HG02943 (cell line): ENCODE data around the gene SYT17.

Experiments used
- ATAC-seq: cut with Tn5 transposase; IDR thresholded peaks from one replicate; pipeline ENCODE4 v1.9.1; 2021; ENCODE audit warnings: mild to moderate bottlenecking, low read depth, moderate library complexity; ENCODE audit not compliant: unreplicated experiment

Gene SYT17

GRCh38 chr16:19167710-19168370 is at the start of gene SYT17:
Gene SYT17 (plus strand): TSS chr16:19168240. CDS start chr16:19168647, 407 bp downstream.
- no peak for ATAC-seq

GRCh38 chr16:19118938-19119431 is 49.1 kb upstream of the SYT17 start:
- ATAC-seq, result no peak

DNA sequence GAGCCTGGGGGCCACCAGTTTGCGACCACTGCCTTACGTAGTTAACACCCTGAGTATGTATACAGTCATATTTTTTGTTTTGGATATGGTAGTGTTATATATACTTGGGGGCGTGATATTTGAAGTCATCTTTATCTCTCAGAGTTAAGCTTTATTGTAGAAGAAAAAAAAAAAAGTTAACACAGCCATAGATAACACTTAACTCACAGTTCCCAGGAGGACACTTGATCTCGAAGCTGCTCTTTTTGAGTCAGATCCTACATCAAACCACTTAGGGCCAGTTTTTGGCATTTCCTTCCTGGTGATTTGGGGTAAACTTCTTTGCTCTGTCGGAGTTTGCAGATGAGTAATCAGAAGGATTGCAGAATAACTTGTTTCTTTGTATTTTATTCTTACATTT is 48.5 kb upstream of the SYT17 start:
- ATAC-seq, result no peak

GRCh38 chr16:19123535-19124178 is 44.4 kb upstream of the SYT17 start:
- no peak for ATAC-seq

- ATAC-seq, result no peak
These were observed 41.7 kb upstream of the SYT17 start for GRCh38 chr16:19126300-19126699.

DNA sequence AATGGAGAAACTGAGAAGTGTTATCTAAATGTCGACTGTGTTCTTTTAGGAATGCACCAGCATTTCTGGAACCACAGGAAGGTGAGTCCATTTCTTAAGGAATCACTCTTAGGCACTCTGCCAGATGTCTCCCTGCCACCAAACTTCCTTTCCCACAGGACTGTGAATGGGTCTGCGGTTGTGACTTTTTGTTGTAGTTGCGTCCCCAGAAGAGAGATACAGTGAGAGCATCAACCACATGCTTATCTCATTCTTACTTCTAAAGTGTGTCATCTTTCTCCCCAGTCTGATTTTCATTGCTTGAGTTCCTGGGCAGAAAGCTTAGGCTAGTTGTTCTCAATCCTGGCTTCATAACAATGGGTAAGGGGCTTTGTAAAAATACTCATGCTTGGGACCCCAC is 40.8 kb upstream of the SYT17 start:
- no peak for ATAC-seq

- no peak for ATAC-seq
These were observed 40.3 kb upstream of the SYT17 start for GRCh38 chr16:19127674-19128131.

- no peak for ATAC-seq
These were observed 39.4 kb upstream of the SYT17 start for GRCh38 chr16:19128454-19129200.

- no peak for ATAC-seq
These were observed 37.7 kb upstream of the SYT17 start for GRCh38 chr16:19130385-19130784.

- no peak for ATAC-seq
These were observed 36.9 kb upstream of the SYT17 start for GRCh38 chr16:19130852-19131824.

DNA sequence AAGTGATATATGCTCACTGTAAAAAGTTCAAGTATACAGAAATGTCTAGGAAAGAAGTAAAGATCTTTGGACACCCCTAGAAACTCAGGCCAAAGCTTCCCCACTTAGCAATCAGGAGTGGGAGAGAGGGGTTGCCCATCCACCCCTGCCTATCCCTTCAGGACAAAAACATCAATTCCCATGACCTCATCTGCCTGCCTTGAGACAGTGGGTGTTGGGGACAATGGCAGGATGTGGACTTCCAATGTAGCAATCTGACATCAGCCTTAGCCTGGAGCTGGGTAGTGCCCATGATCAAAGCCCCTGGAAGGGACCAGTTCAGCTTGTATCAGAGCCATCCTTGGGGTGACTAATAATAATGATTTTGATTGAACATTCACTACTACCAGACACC is 36.2 kb upstream of the SYT17 start:
- no peak for ATAC-seq

DNA sequence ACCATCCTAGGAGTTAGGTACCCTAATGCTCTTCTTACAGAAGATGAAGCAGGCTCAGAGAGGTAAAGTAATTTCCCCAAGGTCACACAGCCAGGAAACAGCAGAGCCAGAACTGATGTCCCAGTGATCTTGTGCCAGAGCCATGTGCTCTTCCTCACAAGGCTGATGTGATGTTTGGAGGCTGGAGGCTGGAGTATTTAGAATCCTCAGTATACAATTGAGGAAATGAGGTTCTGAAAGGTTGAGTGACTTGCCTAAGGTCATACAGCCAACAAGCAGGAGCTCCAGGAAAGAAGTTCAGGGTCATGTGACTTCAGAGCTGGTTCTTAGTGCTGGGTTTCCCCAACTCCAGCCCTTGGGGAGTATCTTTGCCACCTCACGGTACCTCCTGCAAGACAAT is 35.8 kb upstream of the SYT17 start:
- ATAC-seq, result no peak

- no peak for ATAC-seq
These were observed 35.1 kb upstream of the SYT17 start for GRCh38 chr16:19132898-19133297.

GRCh38 chr16:19133600-19133999 is 34.4 kb upstream of the SYT17 start:
- ATAC-seq, result no peak

DNA sequence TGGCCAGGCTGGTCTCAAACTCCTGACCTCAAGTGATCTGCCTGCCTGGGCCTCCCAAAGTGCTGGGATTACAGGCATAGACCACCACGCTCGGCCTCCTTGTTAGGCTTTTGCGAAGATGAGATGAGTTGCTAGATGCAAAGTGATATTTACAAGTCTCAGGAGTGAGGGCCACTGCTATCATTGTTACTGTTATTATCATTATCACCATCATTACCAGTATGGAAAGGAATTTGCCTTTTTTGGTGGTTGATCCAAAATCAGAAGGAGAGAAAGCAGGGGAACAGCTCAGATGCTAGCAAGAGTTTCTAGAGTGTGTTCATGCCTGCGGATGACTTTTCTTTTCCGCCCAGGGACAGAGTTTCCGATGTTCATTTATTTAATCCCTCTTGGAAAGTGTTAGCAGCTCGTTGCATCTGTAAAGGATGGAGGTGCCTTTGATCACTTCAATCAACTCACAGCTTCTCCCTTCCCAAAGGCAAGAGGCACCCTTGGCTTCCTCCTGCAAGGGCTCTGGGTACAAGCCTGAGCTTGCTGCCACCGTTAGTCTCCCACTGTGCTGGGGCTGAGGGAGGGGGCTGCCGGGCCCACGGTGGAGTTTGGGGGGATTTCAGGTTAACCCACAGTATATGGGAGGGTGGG is 32.7 kb upstream of the SYT17 start:
- ATAC-seq, result no peak

DNA sequence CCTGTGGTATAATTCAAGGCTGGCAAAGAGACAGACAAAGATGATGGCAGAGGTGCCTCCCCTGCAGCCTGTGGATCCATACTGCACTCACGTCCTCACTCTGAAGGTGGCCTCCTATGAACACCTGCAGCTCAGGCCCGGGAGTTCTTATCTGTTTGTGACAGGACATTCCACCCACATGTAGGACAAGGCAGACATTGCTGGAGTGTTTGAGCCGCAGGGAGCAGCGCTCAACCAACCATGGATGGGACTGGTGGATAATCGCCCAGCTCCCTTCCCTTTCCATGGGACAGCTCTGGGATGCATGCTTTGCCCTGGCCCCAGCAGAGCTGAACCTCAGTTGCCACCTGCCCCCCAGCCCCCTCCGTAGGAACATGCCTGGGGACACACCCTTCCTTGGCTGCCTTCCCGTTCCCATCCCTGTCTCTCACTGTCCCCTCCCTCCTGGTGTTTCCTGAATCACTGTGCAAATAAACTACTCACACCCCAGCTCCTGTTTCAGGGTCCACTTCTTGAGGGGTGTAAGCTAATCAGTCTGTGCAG is 32.1 kb upstream of the SYT17 start:
- ATAC-seq, result no peak

DNA sequence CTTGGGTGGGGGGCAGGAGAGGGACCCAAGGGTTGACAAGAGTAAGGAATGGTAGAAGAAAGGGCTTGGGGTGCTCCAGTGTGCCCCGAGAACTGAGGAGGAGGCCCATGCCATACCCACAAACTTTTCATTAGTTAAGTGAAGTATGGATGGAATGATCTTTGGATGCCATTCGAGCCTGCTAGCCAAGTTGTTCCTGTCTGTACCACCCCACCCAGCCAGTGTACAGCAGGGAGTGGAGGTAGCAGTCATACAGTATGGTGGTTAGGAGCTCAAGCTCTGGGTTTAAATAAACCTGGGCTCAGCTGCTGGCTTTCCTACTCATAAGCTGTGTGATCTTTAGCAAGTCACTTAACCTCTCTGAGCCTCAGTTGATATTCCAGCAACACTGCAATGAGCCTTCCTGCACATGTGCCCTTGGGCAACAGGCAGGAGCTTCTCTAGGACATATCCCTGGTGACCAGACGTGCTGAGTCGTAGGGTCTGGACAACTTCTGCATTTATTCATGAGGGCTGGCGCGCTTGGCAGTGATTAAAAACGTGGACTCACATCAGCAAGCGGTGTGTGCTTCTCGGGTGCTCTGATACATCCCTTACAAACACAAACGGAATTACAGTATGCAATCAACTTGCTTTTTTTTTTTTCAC is 31.4 kb upstream of the SYT17 start:
- no peak for ATAC-seq

- ATAC-seq, result no peak
These were observed 30.6 kb upstream of the SYT17 start for GRCh38 chr16:19137201-19138128.
